Putamen (tissue), 1 donor: ENCODE measurements around the gene SSBP3.
A peak's percentile ranks its signal among the peaks of the same experiment; 100 is the strongest.

ENCODE experiments used
- DNase-seq: peaks from one replicate; pipeline ENCODE4 v3.0.0-alpha.2; 2016; ENCODE audit warnings: low spot score

The SSBP3 gene

DNA sequence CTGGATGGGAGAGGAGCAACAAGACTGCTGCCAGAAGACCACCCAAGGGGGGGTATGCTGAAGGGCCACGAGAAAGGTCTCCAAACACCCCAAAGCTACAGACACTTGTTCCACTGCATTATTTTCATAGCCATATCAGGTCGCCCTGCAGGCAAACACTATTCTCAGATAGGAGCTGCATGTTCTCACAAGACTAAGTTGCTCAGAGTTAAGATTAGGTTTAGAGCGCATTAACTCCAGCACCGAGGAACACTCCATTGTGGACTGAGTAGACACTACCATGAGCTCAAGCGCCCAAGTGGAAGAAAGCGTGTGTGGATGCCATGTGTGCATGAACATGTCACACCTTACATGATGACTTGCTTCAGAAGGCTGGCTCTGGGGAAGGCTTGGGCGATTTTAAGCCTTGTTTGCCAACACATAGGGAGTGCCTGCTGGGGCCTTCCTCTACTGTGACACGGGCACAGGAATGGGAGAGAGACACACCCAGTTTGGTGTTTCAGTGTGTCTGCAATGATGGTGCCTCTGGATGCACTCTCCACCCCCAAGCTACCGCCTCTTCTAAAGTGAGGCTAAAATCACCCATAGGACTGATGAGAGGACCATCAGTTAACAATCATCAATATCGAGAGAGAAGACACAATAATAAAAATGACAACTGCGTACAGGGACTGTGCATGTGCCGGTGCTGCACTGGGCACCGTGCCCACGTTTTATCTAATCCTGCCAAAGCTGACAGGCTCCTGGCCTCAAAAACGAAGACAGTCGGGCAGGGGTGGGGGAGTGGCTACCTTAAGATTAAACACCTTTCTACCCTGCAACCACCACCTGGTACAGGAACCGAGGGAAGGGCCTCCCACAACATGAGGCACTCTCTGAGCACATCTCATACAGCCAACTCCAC, 34.9 kb downstream of the SSBP3 start:
- DNase-seq, result no peak

DNA sequence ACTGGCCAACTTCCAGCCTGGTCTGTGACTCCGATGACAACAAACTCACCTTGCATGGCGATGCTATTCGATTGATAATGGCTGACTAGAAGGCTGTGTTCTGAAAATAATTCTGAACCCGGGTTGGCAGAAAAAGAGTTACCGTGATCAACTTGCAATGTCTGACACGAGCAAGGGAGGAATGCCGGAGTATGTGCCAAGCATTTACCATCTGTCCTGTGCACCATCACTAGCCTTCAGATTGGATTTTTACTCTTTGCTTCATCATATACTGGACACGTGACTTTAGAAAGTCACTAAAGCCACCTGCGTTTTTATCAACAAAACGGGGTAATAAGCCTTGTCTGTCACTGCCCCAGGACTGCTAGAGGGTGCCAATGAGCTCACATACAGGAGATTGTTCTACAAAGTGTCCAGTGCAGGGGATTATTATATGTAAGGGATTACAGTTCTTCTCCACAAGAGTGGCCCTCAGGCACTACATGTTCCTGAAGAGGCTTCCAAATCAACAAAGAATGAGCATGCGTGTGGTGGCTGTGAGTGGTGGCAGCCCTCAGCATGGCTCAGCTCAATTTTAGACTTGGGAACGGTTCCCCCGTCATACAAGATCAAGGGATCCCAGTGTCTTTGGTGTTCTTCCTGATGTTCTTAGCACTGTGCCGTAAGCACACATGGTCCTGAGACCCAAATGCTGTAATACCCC, 35.8 kb downstream of the SSBP3 start:
- DNase-seq, result no peak

DNA sequence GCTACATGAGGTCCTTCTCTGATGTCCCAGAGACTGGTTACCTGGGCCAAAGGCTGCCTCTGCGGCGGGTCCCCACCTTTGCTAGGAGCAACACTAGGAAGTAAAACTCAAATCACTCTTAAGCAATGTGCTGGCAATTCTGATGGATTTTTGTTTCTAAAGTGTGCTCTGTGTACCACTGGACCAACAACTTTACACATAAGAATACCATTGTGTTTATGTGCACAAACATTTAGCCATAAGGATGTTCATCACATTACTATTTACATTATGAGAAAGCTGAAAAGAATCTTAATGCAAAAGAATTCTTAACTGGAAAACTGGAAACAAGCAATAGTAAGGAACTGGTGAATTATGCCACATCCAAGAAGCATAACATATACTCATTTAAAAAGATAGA, 38.6 kb downstream of the SSBP3 start:
- DNase-seq, result no peak

DNA sequence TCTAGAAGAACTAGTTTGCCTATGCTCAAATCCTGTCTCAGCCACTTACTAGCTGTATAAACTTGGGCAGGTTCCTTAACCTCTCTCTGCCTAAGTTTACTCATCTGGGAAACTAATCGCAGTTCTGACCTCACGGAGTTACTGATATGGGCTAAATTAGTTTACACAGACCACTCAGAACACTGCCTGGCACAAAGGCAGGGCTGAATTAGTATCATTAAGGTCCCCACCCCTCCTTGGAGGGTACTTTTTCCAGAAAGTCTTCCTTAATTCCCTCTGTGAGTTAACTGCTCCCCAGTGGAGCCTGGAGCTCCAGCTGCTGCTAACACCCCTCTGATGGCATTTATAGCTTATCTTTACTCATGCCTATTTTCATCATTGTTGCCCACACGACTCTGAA, 40.3 kb downstream of the SSBP3 start:
- no peak for DNase-seq

DNA sequence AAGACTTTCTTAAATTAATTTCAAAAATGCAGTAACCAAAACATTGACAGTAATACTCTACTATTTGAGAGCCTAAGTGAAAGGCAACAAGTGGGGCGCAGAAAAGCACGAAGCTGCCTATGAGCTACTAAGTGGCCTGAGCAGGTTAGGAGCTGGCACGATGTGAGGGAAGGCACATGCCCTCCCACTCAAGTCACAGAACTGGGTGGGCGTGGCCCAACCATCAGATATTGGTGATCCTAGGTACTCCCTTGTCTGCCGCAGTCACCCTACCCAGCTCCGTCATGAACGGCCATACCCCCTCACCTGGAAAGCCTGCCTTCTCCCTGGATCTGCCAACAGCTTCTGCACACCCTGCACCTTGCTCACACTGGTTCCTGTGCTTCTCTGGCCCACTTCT, 40.8 kb downstream of the SSBP3 start:
- no peak for DNase-seq

DNA sequence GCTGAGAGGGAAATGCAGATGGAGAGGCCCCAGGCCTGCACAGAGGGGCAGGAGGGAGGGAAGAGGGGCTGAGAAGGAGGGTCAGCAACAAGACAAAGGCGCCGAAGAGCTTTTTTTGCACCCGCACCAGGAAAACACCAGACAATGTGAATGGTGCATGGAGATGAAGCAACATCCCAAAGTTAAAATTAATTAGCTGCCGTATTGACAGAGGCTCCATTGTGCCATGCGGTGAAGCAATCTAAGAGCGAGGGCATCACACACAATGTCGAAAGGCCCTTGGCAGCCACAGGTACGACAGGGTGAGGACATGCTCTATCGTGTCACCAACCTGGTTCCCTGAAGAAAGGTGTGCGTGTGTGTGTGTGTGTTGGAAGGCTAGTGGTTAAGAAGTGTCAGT, 41.2 kb downstream of the SSBP3 start:
- DNase-seq, result no peak

DNA sequence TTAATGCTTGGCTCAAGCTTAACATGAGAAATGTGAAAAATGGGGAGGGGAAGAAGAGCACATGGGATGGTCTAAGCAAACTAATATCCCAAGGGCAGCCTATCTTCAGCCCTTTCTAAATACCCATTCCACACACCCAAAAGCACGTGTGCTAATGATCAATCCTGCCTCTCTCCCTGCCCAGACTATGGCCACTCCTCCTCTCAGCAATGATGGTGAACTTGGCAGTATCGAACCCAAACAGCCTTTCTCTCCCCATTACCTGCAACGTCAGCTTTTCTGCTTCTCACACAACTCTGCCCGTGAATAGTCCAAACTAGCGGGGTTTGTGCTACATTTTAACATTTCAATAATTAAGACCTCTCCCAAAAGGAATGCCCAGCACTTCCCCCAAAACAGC, 41.6 kb downstream of the SSBP3 start:
- no peak for DNase-seq

DNA sequence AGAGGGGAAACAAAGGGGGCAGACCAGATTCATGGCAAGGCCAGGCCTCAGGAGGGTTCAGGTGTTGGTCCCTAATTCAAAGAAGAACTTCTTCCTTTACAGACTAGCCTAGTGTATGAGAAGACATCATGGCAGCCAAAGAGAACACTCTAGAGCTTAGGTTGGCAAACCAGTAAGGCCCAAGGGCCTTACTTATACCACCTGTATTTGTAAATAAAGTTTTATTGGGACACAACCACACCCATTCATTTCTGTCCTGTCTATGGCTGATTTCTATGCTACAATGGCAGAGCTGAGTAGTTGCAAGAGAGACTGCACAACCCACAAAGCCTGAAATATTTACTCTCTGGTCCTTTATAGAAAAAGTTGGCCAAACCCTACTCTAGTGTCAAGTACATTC, 42.3 kb downstream of the SSBP3 start:
- DNase-seq, result no peak

DNA sequence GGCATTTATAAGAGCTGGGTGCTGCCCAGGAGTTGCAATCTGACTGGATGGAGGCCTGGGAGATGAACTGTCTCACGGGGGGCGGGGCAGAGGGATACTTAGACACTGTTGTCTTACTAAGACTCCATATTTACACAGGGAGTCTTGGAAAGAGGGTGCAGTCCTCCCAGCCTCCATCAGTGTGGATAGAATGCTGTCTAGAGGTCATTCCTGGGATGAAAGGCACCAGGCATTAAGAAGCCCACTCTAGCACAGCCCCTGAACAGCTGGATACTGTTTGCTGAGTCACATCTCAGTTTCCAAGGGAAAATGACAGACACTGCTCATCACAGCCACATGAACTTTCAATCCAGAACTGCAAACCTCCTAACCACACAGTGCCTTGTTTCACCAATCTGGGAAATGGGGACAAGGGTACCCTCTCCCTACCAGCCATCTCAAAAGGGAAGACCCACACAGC, 43.3 kb downstream of the SSBP3 start:
- DNase-seq, result no peak

DNA sequence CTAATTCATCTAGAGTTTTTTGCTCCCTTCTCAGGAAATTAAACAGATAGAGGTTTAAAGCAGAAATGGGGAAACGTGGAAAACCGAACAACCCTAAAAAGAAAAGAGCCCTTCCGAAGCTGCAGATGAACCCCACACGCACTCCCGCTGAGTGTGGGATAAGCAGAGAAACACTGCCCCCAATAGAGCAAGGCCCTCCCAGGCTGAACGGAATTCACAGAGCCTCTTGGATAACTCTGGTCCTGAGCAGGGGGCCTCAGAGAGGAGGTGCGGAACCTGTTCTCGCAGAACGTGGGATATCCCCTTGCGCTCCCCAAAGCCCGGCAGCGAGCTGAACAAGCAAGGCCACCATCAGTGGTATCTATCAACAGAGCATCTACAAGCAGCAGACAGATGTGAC, 44.9 kb downstream of the SSBP3 start:
- no peak for DNase-seq

DNA sequence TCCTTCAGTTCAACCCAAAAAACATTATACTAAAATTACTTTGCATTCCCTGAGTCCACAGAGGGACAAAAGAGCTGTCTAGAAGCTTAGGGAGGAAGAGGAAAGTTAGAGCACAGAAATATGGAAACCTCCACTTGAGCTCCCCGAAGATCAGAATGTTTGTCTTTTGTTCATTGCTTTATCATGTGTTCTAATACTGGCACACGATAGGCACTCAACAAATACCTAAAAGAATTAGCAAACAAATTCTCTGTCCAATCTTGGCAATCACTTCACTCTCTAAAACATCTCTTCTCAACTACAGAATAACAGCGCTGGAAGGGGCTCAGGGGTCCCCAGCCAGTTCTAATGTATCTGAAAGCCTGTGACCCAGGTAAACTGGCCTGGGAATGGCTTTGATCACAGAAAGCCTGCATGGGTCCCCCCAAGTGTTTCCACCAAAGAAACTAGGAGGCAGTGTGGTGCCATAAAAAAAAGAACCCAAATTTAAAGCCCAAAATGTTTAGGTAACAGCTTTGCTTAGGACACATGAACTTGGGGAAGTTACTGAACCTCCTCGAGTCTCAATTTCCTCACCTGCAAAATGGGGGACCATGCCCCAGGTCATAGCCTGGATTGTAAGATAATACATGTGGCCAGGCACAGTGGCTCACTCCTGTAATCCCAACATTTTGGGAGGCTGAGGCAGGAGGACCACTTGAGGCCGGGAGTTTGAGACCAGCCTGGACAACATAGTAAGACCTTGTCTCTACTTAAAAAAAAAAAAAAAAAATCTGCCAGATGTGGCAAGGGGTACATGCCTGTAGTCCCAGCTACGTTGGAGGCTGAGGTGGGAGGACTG, 45.8 kb downstream of the SSBP3 start:
- no peak for DNase-seq

DNA sequence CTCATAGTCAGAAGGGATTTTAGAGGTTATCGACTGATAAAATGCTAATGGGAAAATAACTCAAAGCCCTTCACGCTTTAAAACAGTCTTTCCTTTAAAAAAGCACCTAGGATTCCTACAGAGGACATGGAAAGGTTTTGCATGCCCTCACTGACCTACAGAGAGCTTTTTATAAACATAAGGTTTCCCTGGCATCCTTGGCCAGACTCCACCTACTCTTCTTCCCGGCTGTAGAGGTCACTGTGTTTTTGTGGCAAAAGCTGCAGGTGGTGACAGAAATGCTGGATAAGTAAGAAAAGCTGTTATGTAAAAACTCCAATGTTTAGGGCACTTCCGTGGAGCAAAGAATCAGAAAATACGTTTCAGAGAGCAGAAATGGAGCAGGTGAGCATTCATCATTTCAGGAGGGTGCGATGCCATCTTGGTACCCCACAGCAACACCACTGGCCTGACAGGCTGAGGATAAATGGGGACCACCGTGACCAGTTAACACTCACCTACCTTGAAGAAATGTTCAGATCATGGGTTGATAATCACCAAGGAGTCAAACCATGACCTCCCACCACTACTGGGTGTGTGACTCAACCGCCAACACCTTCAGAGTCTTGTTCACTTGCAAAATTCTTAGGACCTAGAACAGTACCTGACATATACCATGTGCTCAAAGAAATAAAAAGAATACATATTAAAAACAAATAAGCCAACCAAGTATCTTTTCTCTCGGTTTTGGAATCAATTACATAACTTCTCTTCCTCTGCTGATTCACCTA, 46.6 kb downstream of the SSBP3 start:
- peak; percentile 33 for DNase-seq

DNA sequence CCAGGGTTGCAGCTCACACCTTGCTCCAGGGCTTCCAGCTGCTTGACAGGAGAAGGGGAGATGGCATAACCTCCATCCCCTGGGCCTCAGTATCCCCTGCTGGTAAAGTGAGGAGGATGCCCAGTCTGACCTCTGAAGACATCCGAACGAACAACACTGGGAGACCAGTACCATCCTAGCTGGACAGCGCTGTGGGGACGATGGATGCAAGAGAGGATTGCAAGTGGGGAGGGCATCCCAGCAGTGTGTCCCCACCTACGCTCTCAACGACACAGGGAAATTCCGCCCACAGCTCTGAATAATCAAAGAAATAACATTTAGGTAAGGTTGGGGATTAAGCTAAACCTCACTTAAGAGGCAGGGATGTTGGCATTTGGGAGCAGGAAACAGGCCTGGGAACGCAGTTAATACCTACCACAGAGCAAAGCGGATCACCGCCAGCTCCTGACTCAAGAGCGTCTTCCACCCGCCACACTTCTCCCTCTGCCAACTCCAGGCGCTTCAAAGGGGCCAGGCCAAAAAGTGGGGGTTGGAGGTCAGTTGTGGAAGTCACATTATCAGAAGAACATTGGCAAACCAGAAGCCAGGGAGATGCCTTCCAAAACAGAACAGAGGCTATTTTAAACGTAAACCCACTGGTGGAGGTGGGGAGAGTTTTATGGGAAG, 47.6 kb downstream of the SSBP3 start:
- DNase-seq, result no peak

DNA sequence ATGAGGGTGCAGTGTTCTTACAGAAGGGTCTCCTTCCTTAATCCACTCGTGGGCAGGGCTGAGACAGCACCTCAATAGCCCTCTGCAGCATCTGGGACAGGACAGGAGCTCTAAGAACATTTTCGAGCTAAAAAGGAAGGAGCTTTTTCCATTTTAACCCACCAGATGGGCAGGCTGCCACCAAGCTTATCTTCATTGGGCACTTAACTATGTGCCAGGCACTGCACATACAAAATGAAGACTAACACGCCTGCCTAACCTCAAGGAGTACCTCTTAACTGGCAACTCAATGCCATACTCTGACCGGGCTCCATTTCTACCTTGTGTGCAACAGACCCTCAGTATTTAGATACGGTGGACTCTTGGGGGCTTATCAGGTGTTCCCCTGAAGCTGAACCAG, 48.2 kb downstream of the SSBP3 start:
- DNase-seq, result no peak

DNA sequence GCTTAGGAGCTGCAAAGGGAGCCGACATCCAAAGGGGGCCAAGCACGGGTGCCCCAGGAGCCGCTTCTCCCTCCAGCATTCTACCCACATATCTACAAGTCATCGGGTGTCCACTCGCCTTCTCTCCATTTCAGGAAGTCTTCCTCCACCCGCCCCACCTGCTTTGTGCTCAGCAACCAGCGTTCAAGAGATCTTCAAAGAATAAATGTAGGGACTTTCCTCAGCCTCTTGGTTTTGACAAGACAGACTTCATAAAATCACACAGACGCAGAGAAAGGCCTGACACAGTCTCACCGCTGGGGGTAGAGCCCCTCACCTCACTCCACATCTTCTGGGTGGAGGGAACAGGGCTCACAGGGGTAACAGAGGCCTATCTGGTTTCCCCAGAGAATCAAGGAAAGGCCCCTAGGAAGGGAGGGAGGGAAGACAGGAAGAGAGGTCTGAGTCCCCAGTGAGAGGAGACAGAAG, 49.5 kb downstream of the SSBP3 start:
- no peak for DNase-seq

DNA sequence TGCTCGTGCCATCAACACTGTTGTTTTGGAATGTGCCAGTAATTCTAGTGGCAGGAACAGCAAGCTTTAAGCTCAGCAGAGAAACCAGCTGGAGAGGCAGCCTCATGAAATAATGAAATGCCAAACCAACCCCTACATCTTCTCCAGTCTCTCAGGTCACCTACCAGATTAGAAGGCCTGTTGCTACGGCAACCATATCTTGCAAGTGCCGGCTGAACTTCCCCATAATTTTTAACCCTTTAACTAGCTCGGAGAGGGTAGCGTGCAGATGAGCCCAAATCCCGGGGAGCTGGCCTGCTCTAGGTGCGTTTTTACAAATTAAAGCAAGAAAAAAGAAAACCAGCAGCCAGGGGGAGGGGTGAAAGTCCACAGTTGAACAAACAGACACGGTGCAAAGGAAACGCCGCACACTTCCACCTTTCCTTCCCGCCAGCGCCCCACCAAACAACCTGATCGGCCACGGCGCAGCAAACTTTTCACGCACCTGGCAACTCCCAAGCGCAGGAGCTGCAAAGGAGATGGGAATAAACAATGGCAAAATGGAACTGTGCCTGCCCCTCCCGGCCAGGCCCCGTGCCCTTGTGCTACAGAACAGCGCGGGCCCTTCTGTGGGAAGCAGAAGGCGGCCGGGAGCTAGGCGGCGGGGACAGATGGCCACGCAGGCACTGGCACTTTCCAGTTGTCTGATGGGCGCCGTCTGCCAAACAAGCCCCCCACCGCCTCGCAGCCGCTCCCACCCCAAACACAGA, 50.1 kb downstream of the SSBP3 start:
- DNase-seq, result no peak

DNA sequence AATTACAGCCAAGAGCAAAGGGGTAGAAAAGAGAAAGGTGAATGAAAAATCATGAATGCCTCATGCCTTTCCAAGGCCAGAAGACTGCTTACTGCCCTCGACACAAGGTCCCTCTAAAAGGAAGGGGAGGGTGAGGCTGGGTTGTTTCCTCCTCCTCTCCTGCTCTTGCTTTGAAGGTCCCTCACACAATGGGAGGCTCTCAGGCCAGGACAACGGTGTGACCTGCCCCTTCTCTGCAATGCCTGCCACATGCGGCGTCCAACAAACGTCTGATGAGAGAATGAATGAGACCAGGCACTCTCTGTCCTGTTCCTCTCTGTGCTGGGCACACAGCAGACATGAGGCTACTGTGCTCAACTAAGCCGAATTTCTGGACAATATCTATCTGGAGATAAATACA, 51.3 kb downstream of the SSBP3 start:
- no peak for DNase-seq

DNA sequence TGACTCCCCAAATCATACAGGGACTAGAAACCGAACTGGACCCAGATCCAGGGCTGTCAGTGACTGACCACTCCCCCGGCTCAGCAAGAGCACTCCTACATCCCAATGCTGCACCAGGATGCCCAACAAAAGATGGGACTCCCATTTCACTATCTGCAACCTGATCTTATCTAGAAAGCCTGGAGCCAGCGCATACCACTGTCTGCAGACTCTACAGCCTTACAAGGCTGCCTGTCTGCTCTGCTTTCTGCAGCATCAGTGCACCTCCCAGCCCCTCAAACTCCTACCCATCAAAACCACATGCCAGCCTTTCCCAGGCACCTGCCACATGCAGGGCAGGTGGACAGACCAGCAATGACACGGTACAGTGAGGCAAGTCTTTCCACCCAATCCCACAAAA, 52.2 kb downstream of the SSBP3 start:
- no peak for DNase-seq

DNA sequence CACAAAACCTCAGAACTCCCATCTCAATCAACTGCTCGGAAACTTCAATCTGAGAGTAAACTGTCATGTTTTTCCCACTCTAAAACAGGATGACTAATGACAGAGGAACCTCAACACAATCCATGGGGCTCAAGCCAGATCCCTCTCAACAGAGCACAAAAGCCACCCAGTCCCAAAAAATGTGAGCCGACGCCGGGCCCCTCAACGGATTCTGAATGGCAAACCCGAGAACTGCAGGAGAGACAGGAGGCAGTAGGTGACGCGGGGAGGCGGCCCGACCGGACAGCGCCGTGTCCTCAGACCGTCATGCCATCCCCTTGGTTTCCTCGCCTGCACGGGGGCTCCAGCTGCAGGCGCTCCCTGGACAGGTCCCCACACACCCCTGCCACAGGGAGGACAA, 53.4 kb downstream of the SSBP3 start:
- DNase-seq, result no peak

DNA sequence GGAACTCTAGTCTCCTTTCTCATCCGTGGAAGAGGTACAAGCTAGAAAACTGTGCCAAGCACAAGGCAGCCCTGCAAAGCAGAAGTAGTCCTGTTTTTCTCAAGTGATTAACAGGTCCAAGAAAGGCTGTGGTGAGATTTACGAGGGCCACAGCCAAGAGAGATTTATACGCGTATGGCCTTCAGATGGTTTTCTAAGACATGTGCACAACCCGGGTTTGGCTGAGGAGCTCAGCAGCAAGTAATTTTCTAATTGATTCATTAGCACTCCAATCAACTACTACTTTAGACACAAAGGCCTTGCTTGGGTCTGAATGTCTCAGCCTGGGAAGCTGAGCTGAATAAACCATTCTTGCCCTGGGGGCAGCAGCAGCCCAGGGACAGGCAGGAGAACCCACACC, 55.8 kb downstream of the SSBP3 start:
- DNase-seq, result no peak

DNA sequence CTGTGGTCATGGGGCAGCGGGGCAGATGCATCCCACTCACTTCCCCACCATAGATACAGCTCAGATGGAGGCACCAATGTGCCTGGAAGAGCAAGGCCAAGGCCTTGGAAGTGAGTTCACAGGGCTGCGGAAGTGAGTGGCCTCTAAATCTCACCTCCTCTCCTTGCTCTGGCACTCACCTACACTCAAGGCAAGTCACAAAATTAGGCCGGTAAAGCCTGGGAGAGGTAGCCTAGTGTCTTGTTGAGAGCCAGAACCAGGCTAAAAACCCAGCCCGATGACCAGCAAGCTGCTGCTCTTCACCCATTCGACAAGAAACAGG, 57.5 kb downstream of the SSBP3 start:
- no peak for DNase-seq
